ENCODE measurements around the gene PWWP2B.

Gene PWWP2B

GRCh38 chr10:132429281-132430230 lies 32.6 kb downstream of the PWWP2B start:
- DNase-seq (ENCODE audit: extremely low read depth, low read depth) = no peak
- no peak for TF ChIP-seq CTCF (IDR thresholded peaks at IDR 0.05; ENCODE audit: low read depth, low read length)

DNA sequence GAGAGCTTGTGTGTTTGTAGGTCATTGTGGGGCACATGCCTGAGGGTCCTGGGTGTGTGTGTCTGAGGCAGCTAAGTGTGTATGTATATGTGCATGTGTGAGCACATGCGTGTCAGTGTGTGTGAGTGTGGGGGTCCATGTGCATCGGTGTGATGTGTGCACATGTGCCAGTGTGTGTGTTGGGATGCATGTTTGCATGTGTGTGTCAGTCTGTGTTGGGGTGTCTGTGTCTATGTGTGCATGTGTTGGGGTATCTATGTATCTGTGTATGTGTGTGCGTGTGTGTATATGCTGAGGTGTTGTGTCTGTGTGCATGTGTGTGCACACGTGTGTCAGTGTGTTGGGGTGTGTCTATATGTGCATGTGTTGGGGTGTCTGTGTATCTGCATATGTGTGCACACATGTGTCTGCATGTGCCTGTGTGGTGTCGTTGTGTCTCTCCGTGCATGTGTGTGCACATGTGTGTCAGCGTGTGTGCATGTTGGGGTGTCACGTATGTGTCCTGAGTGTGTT lies 33.3 kb downstream of the PWWP2B start:
- no peak for DNase-seq (ENCODE audit: extremely low read depth, low read depth)
- TF ChIP-seq CTCF (IDR thresholded peaks at IDR 0.05; ENCODE audit: low read depth, low read length) = no peak

GRCh38 chr10:132430861-132431271 lies 33.9 kb downstream of the PWWP2B start:
- no peak for DNase-seq (ENCODE audit: extremely low read depth, low read depth)
- TF ChIP-seq CTCF (IDR thresholded peaks at IDR 0.05; ENCODE audit: low read depth, low read length) = no peak

DNA sequence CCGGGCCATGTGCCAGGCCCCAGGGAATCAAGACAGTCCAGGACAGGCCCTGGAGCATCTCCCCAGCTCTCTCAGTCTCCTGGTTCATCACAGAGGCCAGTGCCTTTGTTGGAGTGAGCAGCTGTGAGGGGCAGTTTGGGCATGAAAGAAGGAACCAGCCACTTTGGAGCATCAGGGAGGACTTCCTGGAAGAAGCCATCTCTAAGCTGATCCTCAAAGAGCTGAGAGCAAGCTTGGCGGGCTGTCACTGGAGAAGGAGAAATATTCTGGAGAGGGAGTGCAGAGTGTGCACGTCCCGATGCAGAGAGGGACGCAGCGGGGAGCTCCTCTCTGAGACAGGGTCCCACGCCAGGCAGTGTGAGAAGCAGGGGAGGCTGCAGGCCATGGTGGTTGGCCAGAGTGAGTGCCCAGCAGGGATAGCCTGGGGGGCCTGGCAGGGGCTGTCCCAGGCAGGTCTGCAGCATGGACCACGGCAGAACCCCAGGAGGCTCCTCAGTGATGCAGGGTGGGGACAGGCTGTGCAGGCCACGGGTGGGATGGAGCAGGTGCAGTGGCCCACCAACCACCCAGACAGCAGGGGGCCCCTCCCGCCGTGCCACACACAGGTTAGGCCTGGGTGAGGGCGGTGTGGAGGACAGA lies 34.7 kb downstream of the PWWP2B start:
- TF ChIP-seq CTCF (IDR thresholded peaks at IDR 0.05; ENCODE audit: low read depth, low read length) = no peak
- DNase-seq (ENCODE audit: extremely low read depth, low read depth) = no peak

DNA sequence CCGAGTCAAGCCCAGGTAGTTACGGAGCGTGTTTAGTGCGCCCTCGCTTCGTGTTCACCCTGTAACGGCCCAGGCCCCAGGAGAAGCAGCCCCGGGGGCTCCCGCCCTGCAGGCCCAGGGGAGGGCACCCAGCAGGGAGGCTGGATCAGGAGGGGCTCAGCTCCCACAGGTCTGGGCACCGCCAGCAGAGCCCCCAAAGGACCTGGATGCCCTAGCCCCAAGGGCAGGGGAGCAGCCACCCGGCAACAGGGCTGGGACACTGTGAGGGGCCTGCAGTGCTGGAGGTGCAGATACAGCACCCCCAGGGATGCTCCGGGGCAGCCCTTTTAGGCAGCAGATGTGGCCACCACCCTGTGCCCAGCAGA lies 35.2 kb downstream of the PWWP2B start:
- DNase-seq (ENCODE audit: extremely low read depth, low read depth) = no peak
- TF ChIP-seq CTCF (IDR thresholded peaks at IDR 0.05; ENCODE audit: low read depth, low read length) = no peak

- TF ChIP-seq CTCF (IDR thresholded peaks at IDR 0.05; ENCODE audit: low read depth, low read length) = no peak
- no peak for DNase-seq (ENCODE audit: extremely low read depth, low read depth)
These were observed 36.8 kb downstream of the PWWP2B start for GRCh38 chr10:132433671-132434340.

All from AG09319 (cell line).